OCI-LY7 (cell line): ENCODE measurements around the gene CXCL1. TPM values are rescaled to one million over a fixed set of nuclear protein-coding genes. Genes with fewer than 3 reads are reported as not detected.

Experiments used
- BruUV-seq: library from RNA; stranded (reverse); fragments of 400-500 nt; replicated peaks from 2 replicates; lab custom pipeline; 2021; lab: Mats Ljungman, UMichigan
- CTCF ChIA-PET: fragments of 300-600 bp; sonication (Branson Sonifier 250); formaldehyde crosslinking; loops from one replicate; lab custom pipeline; 2022; ENCODE audit warnings: antibody characterized with exemption; ENCODE audit not compliant: unreplicated experiment; lab: Charles Lee
- POLR2A ChIA-PET: fragments of 300-600 bp; sonication (Branson Sonifier 250); formaldehyde crosslinking; loops from one replicate; lab custom pipeline; 2022; ENCODE audit warnings: antibody characterized with exemption; lab: Charles Lee
- DNase-seq: peaks from one replicate; pipeline ENCODE4 v3.0.0-alpha.2; 2015; ENCODE audit warnings: low spot score
- H2AFZ ChIP-seq: fragments of 200-600 bp; sonication (generic), shearing (Covaris generic); 2 replicates; pipeline ENCODE4 v1.6.1; 2014; ENCODE audit warnings: mild to moderate bottlenecking, antibody characterized with exemption, low read length, moderate library complexity
- H3K27ac ChIP-seq: fragments of 200-600 bp; sonication (generic); 2 replicates; pipeline ENCODE4 v1.5.1; 2014; ENCODE audit warnings: mixed run types, low read depth, mild to moderate bottlenecking, moderate library complexity, low read length, inconsistent platforms; ENCODE audit not compliant: poor library complexity, severe bottlenecking
- H3K36me3 ChIP-seq: fragments of 200-600 bp; sonication (generic); 2 replicates; pipeline ENCODE4 v1.6.1; 2014; ENCODE audit warnings: mild to moderate bottlenecking, antibody characterized with exemption, low read length, moderate library complexity, mixed read lengths; ENCODE audit not compliant: insufficient read depth
- H3K4me1 ChIP-seq: fragments of 200-600 bp; sonication (generic); 2 replicates; pipeline ENCODE4 v1.5.1; 2014; ENCODE audit warnings: mild to moderate bottlenecking, low read length; ENCODE audit not compliant: insufficient read depth, poor library complexity, severe bottlenecking
- H3K4me2 ChIP-seq: fragments of 200-600 bp; sonication (generic); 2 replicates; pipeline ENCODE4 v1.6.1; 2014; ENCODE audit warnings: mild to moderate bottlenecking, low read length
- H3K4me3 ChIP-seq: fragments of 200-600 bp; sonication (generic); 2 replicates; pipeline ENCODE4 v1.5.1; 2014; ENCODE audit warnings: mild to moderate bottlenecking, low read depth, low read length; ENCODE audit not compliant: poor library complexity, severe bottlenecking
- H3K79me2 ChIP-seq: fragments of 200-600 bp; sonication (generic); 2 replicates; pipeline ENCODE4 v1.6.1; 2016; ENCODE audit warnings: low read depth, mild to moderate bottlenecking, low read length, moderate library complexity, mixed read lengths; ENCODE audit not compliant: insufficient read depth
- H3K9me2 ChIP-seq: fragments of 200-600 bp; sonication (generic); 2 replicates; pipeline ENCODE4 v1.6.1; 2016; ENCODE audit warnings: mild to moderate bottlenecking, low read length, mixed read lengths; ENCODE audit not compliant: insufficient read depth
- H3K9me3 ChIP-seq: fragments of 200-600 bp; sonication (generic); 2 replicates; pipeline ENCODE4 v1.6.1; 2014; ENCODE audit warnings: mild to moderate bottlenecking, mixed run types, low read length, mixed read lengths
- H4K20me1 ChIP-seq: fragments of 200-600 bp; sonication (generic); 2 replicates; pipeline ENCODE4 v1.6.1; 2014; ENCODE audit warnings: mild to moderate bottlenecking, antibody characterized with exemption, low read length, moderate library complexity, mixed read lengths; ENCODE audit not compliant: insufficient read depth
- EZH2phosphoT487 ChIP-seq: fragments of 200-600 bp; sonication (generic); IDR thresholded peaks from 2 replicates; pipeline ENCODE4 v1.6.1; 2018; ENCODE audit warnings: low read depth, borderline replicate concordance, mild to moderate bottlenecking, mixed run types, antibody characterized with exemption, low read length, moderate library complexity, mixed read lengths
- intact Hi-C: fragments of 100-400 bp; cut with micrococcal nuclease; formaldehyde crosslinking; loops from one replicate; pipeline ENCODE4 v1.10.0; 2022; ENCODE audit not compliant: unreplicated experiment
- total RNA-seq, 2 experiments: library from RNA; depleted of rRNA in 1 of 2; stranded (reverse); fragments of >200 nt in 1 of 2; shearing (Covaris generic) in 1 of 2; gene quantifications; 2 replicates each; pipeline ENCODE4 v1.2.3, GENCODE V29; 2014 to 2022
- TF ChIP-seq, protein P1 (sequence below): fragments of 200-600 bp; sonication (generic); conservative IDR thresholded peaks from 2 replicates; pipeline ENCODE4 v1.5.1; 2014; ENCODE audit warnings: mild to moderate bottlenecking, antibody characterized with exemption, low read length, moderate library complexity, mixed read lengths

The CXCL1 gene
- total RNA-seq, 2 experiments from 2014 or later: not detected

- Histone ChIP-seq H2AFZ (no peak overlapping the region), H3K36me3 (no peaks in the 10 kb centered on the region), H3K4me3 (no peak overlapping the region), H3K27ac (no peak overlapping the region), H3K79me2 (no peaks in the 10 kb centered on the region), H4K20me1 (no peaks in the 10 kb centered on the region), H3K9me3 (no peaks in the 10 kb centered on the region), H3K4me2 (no peak overlapping the region), H3K9me2 (no peaks in the 10 kb centered on the region), H3K4me1 (no peaks in the 10 kb centered on the region)
- ChIA-PET CTCF (no interaction called here), POLR2A (no interaction called here)
- intact Hi-C loops: no loop called here
- BruUV-seq: no TSS peak
- no peak for DNase-seq
- TF ChIP-seq, protein P1, sequence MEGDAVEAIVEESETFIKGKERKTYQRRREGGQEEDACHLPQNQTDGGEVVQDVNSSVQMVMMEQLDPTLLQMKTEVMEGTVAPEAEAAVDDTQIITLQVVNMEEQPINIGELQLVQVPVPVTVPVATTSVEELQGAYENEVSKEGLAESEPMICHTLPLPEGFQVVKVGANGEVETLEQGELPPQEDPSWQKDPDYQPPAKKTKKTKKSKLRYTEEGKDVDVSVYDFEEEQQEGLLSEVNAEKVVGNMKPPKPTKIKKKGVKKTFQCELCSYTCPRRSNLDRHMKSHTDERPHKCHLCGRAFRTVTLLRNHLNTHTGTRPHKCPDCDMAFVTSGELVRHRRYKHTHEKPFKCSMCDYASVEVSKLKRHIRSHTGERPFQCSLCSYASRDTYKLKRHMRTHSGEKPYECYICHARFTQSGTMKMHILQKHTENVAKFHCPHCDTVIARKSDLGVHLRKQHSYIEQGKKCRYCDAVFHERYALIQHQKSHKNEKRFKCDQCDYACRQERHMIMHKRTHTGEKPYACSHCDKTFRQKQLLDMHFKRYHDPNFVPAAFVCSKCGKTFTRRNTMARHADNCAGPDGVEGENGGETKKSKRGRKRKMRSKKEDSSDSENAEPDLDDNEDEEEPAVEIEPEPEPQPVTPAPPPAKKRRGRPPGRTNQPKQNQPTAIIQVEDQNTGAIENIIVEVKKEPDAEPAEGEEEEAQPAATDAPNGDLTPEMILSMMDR: no peak
- TF ChIP-seq EZH2phosphoT487: no peak
These were observed 1.1 kb downstream of the CXCL1 start for GRCh38 chr4:73870260-73870659.

DNA sequence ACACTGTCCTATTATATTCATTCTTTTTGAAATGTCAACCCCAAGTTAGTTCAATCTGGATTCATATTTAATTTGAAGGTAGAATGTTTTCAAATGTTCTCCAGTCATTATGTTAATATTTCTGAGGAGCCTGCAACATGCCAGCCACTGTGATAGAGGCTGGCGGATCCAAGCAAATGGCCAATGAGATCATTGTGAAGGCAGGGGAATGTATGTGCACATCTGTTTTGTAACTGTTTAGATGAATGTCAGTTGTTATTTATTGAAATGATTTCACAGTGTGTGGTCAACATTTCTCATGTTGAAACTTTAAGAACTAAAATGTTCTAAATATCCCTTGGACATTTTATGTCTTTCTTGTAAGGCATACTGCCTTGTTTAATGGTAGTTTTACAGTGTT, 1.6 kb downstream of the CXCL1 start:
- Histone ChIP-seq H3K9me3 (no peaks in the 10 kb centered on the region), H3K4me1 (no peaks in the 10 kb centered on the region), H4K20me1 (no peaks in the 10 kb centered on the region), H3K79me2 (no peaks in the 10 kb centered on the region), H3K4me2 (no peak overlapping the region), H2AFZ (no peak overlapping the region), H3K36me3 (no peaks in the 10 kb centered on the region), H3K27ac (no peak overlapping the region), H3K9me2 (no peaks in the 10 kb centered on the region), H3K4me3 (no peak overlapping the region)
- no peak for DNase-seq
- intact Hi-C loops: no loop called here
- no TSS peak for BruUV-seq
- POLR2A ChIA-PET: no interaction called here
- CTCF ChIA-PET: no interaction called here
- TF ChIP-seq EZH2phosphoT487: no peak
- TF ChIP-seq, protein P1: no peak

- intact Hi-C loops: no loop called here
- no TSS peak for BruUV-seq
- Histone ChIP-seq H3K4me2 (no peak overlapping the region), H3K4me3 (no peak overlapping the region), H2AFZ (no peak overlapping the region), H4K20me1 (no peaks in the 10 kb centered on the region), H3K9me3 (no peaks in the 10 kb centered on the region), H3K4me1 (no peaks in the 10 kb centered on the region), H3K9me2 (no peaks in the 10 kb centered on the region), H3K27ac (no peak overlapping the region), H3K36me3 (no peaks in the 10 kb centered on the region), H3K79me2 (no peaks in the 10 kb centered on the region)
- CTCF ChIA-PET: no interaction called here
- TF ChIP-seq EZH2phosphoT487: no peak
- TF ChIP-seq, protein P1: no peak
- no peak for DNase-seq
- POLR2A ChIA-PET: no interaction called here
These were observed 2.5 kb downstream of the CXCL1 start for GRCh38 chr4:73871511-73872310.
